HG02870 (cell line): ENCODE data around the gene AIDA.
"Not testable (repeated sequence)": the region's sequence is repeated elsewhere in the genome, so short reads cannot be mapped to it uniquely, and the experiment has no call there.

Experiments
- ATAC-seq: cut with Tn5 transposase; IDR thresholded peaks from one replicate; pipeline ENCODE4 v1.9.1; 2021; ENCODE audit warnings: mild to moderate bottlenecking, moderate library complexity; ENCODE audit not compliant: unreplicated experiment

AIDA gene

DNA sequence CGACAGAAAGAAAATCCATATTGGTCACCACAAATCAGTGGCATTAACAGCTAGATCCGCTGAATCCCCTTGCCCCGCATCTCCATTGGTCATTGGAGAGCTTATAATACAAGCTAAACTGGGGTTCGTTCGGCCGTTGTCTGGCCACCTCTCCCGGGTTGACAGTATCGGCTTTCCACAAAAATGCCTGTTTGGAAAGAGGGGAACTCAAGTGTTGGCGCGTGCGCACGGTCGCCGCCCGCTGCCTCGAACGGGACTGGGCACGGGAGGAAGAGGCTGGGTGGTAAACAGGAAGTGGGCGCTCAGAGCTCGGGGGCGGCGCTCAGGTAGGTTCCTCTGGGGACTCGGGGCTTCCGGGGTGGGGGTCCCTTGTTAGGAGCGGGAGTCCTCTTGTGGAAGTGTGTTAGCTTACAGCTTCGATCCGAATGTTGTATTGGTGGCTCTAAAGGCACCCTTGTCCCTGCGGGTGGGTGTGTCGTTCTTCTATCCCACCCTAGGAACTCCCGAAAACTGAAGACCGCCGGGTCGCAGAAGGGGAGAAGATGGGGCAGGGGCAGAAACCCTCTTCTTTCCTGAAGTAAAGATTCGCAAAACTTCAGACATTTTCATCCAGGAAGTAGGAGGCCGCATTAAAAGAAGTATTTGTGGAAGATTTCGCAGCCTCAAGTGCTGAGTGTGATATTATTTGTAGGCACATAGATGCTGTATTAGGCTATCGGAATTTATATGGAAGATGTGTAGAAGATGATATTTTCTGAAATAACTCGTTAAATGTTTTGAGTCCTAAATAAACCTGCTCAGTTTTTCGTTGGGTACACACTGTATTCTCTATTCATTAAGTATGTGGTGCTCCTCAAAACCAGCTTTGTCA lies 1.0 kb upstream of the AIDA start:
- peak; percentile 55 for ATAC-seq

DNA sequence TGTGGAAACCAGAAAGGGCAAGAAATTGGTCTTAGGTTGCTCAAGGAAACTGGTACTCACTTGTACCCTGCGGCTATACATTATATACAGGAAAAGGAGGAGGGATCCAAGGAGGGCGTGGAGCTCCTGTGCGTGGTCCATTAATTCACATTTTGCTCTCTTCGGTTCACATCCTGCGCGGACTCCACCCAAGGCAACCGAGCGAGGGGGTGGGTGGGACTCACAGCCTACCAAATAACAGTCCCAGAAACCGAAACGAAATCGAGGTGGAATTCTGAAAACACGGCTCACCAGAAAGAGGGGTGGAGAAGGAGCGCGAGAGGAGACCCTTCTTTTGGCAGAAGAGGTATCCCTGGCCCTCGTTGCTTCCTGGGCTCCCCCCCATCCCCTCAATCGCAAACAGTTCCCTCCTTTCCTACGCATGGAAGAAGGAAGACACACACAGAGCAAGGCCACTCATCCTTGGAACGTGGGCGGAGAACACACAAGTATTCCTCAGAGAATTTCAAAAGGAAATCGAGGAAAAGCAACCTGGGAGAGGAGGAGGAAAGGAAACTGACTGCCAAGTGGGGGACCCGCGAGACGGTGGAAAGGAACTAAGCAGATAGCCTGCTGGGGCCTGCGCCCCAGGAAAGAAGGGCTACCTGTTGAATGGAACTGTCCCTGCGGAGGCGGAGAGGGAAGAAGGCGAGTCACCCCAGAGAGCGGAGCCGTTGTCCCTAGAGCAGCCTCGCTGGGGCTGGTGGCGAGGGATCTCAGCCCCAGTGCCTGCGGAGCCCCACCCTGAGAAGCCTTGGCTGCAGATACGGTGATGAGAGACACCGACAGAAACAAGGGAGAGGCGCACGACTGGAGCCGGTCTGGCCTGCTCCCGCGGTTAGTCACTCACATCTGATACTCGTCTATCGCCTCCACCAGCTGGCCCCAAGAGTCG lies 705 bp downstream of the AIDA start:
- ATAC-seq, result peak; percentile 37

DNA sequence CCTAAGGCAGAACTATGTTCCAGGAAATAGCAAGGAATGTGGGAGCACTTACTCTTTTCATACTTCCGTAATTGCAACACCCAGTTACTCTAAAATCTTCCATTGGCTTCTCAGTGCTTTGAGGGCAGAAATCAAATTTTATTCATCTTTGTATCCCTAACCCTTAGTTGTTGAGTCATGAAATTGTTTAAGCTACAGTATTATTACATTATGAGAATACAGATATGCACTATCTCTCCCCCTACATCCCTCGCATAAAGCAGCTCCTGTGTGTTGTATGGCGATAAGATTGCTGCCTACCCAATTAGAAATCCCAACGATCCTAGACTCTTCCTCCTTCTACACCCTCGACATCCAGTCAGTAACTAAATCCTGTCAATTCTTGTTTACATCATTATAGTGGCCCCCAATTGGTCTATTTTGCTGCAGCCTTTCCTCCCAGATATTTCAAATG lies 2.6 kb downstream of the AIDA start:
- no peak for ATAC-seq

- no peak for ATAC-seq
These were observed 5.5 kb downstream of the AIDA start for GRCh38 chr1:222706815-222707214.

GRCh38 chr1:222704260-222704659 lies 8.0 kb downstream of the AIDA start:
- no peak for ATAC-seq

DNA sequence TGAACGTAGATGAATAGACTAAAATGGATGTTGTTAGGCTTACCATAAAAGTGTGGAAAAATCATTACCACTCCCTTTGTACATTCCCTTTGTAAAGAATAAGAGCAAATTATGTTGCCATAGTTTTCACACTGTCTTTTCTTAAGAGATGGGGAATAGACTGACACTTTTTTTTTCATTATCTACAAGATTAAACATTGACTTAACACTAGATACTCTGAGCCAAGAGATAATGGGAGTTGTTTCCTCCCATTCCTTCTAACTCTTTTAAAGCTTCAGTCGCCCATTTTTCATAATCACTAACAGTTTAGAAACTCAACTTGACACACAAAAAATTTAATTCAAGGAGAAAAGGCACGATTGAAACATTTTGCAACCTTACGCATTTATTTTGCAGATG lies 10.1 kb downstream of the AIDA start:
- ATAC-seq, result no peak

DNA sequence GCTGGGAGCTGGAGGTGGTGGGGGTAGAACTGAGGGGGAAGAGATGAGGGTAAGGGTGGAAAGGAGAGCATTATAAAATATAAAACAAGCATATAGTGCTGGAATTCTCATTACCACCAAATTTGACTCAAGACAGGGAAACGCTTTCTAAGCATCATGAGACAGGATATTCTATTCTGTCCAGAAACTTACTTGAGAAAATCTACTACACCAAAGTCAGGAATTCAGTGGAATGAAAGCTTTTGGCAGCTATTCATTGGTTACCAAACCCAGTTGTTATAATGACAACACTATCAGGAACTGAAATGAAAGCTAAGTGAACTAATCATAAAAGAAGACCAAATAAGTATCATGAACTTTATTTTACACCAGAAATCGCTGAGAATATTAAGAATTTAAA lies 14.5 kb downstream of the AIDA start:
- no peak for ATAC-seq

GRCh38 chr1:222697203-222697602 lies 15.1 kb downstream of the AIDA start:
- ATAC-seq, result no peak

GRCh38 chr1:222696741-222697140 lies 15.6 kb downstream of the AIDA start:
- ATAC-seq, result no peak

GRCh38 chr1:222694927-222695326 lies 17.4 kb downstream of the AIDA start:
- ATAC-seq, result no peak

GRCh38 chr1:222691016-222691415 lies 21.3 kb downstream of the AIDA start:
- ATAC-seq, result no peak

DNA sequence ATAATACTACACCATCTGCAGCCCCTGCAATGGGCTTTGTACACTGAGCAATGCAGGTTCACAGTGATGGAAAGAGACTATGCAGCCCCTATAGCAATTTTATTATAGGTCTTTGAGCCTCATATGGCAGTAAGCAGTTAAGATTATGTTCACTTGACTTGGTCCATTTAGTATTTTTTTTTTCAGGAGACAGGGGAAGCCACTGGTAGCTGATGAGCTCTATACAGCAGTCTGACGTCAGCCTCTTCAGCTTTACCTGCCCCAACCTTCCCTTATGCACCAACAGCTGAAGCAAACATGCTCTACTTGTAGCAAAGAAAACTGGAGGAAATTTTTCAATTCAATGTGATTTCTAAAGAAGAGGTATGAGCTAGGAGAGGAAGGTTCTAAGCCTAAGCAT lies 32.2 kb downstream of the AIDA start:
- no peak for ATAC-seq

DNA sequence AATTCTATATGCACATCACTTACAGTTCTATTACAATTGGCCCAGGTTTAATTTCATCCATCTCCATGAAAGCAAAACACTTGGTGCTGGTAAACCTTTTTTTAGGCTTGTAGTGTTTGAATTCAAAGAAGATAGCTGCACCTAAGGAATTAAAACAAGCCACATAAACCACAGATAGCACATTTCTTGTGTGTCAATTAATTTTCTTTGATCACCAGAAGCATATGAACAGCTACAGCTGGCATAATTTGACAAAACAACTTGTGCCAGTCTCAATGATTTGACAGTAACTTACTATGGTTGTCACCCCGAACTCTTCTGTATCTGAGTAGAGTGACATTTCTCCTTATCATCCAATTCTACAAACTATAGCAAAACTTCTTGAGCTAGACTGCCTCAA lies 42.2 kb downstream of the AIDA start:
- no peak for ATAC-seq

GRCh38 chr1:222669107-222669506 lies 43.2 kb downstream of the AIDA start:
- not testable (repeated sequence) for ATAC-seq

DNA sequence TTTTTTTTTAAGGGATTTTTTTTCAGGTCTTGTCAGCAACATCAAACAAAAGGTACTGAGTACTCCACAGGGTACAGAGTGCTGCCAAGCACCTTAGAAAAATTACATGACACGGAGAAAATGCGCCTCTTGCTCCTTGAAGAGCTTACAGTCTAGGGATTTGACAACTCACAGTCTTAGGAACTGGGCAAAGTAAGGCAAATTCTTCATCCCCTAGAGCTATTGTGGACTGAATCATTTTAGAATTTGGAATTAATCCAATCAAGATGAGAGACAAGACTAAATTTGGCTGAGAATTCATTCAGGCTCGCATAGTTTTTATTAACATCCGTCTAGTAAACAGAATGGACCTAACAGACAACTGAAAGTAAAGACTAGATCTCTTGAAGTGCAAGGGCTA lies 44.1 kb downstream of the AIDA start:
- ATAC-seq, result not testable (repeated sequence)

GRCh38 chr1:222665964-222666363 lies 46.3 kb downstream of the AIDA start:
- ATAC-seq, result no peak

DNA sequence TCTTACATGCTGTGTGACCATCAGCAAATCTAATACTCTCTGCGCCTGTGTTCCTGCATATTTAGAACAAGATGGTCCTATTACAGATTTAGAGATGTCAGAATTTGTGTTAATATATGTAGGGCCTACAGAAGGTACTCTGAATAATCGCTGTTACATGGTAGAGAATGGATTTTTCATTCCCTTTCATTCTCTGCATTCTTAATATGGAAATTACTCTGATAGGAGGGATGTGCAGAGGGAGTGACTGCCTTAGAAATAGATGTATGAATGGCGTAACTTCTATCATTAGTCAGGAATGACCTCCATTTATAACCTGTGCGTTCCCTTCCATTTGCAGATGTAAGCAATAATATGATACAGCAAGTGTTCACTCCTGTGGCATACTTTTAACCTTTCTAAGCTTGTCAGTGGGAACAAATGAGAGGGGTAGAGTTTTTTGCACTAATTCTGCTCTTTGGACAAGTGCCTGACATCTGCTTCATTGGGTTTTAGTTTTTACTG lies 48.8 kb downstream of the AIDA start:
- ATAC-seq, result no peak

DNA sequence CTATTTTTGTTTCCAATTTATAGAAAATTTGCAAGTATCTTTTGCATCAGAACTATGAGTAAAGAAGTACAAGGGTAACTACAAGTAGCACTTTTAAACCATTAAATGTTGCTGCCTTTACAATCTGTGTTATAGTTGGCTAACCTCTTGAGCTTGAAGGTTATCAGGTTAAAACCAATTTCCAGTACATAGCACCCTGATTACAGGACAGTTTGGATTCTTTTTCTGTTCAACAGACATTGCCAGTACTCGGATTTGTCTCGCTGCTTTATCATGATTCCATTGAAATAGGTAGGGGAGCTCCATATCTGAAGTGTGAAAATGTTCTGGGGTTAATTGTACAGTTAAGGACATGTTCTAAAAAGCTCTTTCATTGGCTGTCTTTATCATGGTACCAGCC lies 54.4 kb downstream of the AIDA start:
- no peak for ATAC-seq

- ATAC-seq, result no peak
These were observed 55.7 kb downstream of the AIDA start for GRCh38 chr1:222656391-222657155.

GRCh38 chr1:222654849-222655248 lies 57.4 kb downstream of the AIDA start:
- ATAC-seq, result peak; percentile 81
